B cell (primary cell): ENCODE results near the gene PRDM11. TPM values are rescaled to one million over a fixed set of nuclear protein-coding genes. Genes with fewer than 3 reads are reported as not detected.

Source experiments
- ATAC-seq: fragments of 200-7000 bp; cut with Tn5 transposase; one replicate; pipeline ENCODE4 v1.10.0; 2021; ENCODE audit warnings: low read depth, mild to moderate bottlenecking, moderate number of reproducible peaks, moderate library complexity
- CTCF ChIA-PET: fragments of 350-600 bp; sonication (Branson Sonifier 250); formaldehyde crosslinking; loops from one replicate; lab custom pipeline; 2021; ENCODE audit warnings: antibody characterized with exemption, inconsistent platforms; lab: Charles Lee
- POLR2A ChIA-PET: fragments of 350-600 bp; sonication (Branson Sonifier 250); formaldehyde crosslinking; loops from one replicate; lab custom pipeline; 2021; ENCODE audit warnings: antibody characterized with exemption; lab: Charles Lee
- DNase-seq: peaks from one replicate; pipeline ENCODE4 v3.0.0; 2013
- H2AFZ ChIP-seq: 2 replicates; pipeline ENCODE4 v1.6.1; 2012; ENCODE audit warnings: mild to moderate bottlenecking, low read depth, low read length; ENCODE audit not compliant: insufficient read depth, poor library complexity, severe bottlenecking
- H3K27ac ChIP-seq, 2 donors: 1 replicate in 1 of 2; 2 replicates in 1 of 2; pipeline ENCODE4 v1.5.1; 2012 to 2013; ENCODE audit warnings: low read length in 2 of 2, mild to moderate bottlenecking in 2 of 2, moderate library complexity in 1 of 2
- H3K27me3 ChIP-seq, 4 experiments: fragments of 200-600 bp in 1 of 4; sonication (generic) in 1 of 4; replicated peaks in 1 of 4; 1 replicate in 2 of 4; 2 replicates in 2 of 4; pipeline versions ENCODE4 v1.6.1 to v1.7.0; 2013 to 2016; ENCODE audit warnings: low read length in 3 of 4, mild to moderate bottlenecking in 2 of 4, mixed read lengths in 1 of 4, moderate library complexity in 1 of 4; ENCODE audit not compliant: insufficient read depth in 4 of 4, control insufficient read depth in 3 of 4; ENCODE audit errors: control extremely low read depth in 1 of 4
- H3K36me3 ChIP-seq, 2 experiments: replicated peaks in 1 of 2; 1 replicate in 1 of 2; 2 replicates in 1 of 2; pipeline versions ENCODE4 v1.6.1 to v1.7.1; 2013; ENCODE audit warnings: low read length in 1 of 2; ENCODE audit not compliant: insufficient read depth in 2 of 2, control insufficient read depth in 1 of 2; ENCODE audit errors: control extremely low read depth in 1 of 2, extremely low read depth in 1 of 2
- H3K4me1 ChIP-seq, 2 donors: fragments of 200-600 bp in 1 of 2; sonication (generic) in 1 of 2; 1 replicate in 1 of 2; 2 replicates in 1 of 2; pipeline versions ENCODE4 v1.5.1 to v1.6.1; 2013 to 2017; ENCODE audit warnings: low read length in 2 of 2; ENCODE audit not compliant: control insufficient read depth in 2 of 2, insufficient read depth in 2 of 2
- H3K4me2 ChIP-seq: replicated peaks from 2 replicates; pipeline ENCODE3; 2012; ENCODE audit warnings: mild to moderate bottlenecking, low read depth, low read length; ENCODE audit not compliant: poor library complexity, severe bottlenecking
- H3K4me3 ChIP-seq, 5 experiments: fragments of 200-600 bp in 1 of 5; sonication (generic) in 1 of 5; 1 replicate in 3 of 5; 2 replicates in 2 of 5; pipeline versions ENCODE4 v1.5.1 to v1.7.0; 2011 to 2016; ENCODE audit warnings: low read length in 4 of 5, mild to moderate bottlenecking in 4 of 5, low read depth in 2 of 5, control low read depth in 1 of 5, moderate library complexity in 1 of 5; ENCODE audit not compliant: insufficient read depth in 1 of 5; ENCODE audit errors: control extremely low read depth in 1 of 5, extremely low read depth in 1 of 5
- H3K79me2 ChIP-seq: fragments of 200-600 bp; sonication (generic); one replicate; pipeline ENCODE4 v1.6.0; 2016; ENCODE audit warnings: low read length; ENCODE audit not compliant: control insufficient read depth, insufficient read depth
- H3K9ac ChIP-seq: fragments of 200-600 bp; sonication (generic); 2 replicates; pipeline ENCODE4 v1.6.1; 2017; ENCODE audit warnings: mild to moderate bottlenecking, low read length, moderate library complexity
- H3K9me3 ChIP-seq, 3 donors: one replicate each; pipeline versions ENCODE4 v1.6.1 to v1.7.1; 2013; ENCODE audit warnings: low read length in 2 of 3; ENCODE audit not compliant: control insufficient read depth in 2 of 3, insufficient read depth in 1 of 3; ENCODE audit errors: control extremely low read depth in 1 of 3
- H4K20me1 ChIP-seq: 2 replicates; pipeline ENCODE4 v1.6.0; 2012; ENCODE audit warnings: mild to moderate bottlenecking, low read length; ENCODE audit not compliant: insufficient read depth, control insufficient read depth, poor library complexity, severe bottlenecking
- H3K27ac Mint-ChIP-seq: one replicate; pipeline ENCODE4 v1.8.0; 2021; ENCODE audit warnings: mixed read lengths
- H3K27me3 Mint-ChIP-seq: one replicate; pipeline ENCODE4 v1.8.0; 2021; ENCODE audit warnings: mixed read lengths
- H3K4me1 Mint-ChIP-seq: one replicate; pipeline ENCODE4 v1.8.0; 2021; ENCODE audit warnings: mixed read lengths
- H3K4me3 Mint-ChIP-seq: one replicate; pipeline ENCODE4 v1.8.0; 2021; ENCODE audit warnings: mixed read lengths
- H3K9me3 Mint-ChIP-seq: one replicate; pipeline ENCODE4 v1.8.0; 2022; ENCODE audit warnings: mixed read lengths; ENCODE audit not compliant: insufficient read depth
- CTCF ChIP-seq: fragments of 200-600 bp; IDR thresholded peaks from one replicate; pipeline ENCODE4 v1.8.0; 2022; ENCODE audit warnings: antibody characterized with exemption, mild to moderate bottlenecking
- EZH2 ChIP-seq: IDR thresholded peaks from 2 replicates; pipeline ENCODE4 v1.6.1; 2012; ENCODE audit warnings: borderline replicate concordance, low read depth, mild to moderate bottlenecking, moderate library complexity, low read length; ENCODE audit not compliant: insufficient read depth, poor library complexity, severe bottlenecking
- WGBS: methylation state at CpG from one replicate; pipeline ENCODE4 v1.1.5; 2013; ENCODE audit warnings: missing lambda C conversion rate; ENCODE audit not compliant: insufficient coverage; 5-methylcytosine and 5-hydroxymethylcytosine counted together
- intact Hi-C: fragments of 100-400 bp; cut with micrococcal nuclease; formaldehyde crosslinking; loops from one replicate; pipeline ENCODE4 v1.10.0; 2022
- polyA plus RNA-seq: library from polyadenylated mRNA; depleted of rRNA; stranded (reverse); fragments of >200 nt; gene quantifications from 2 replicates; pipeline ENCODE4 v1.2.3, GENCODE V29; 2012
- total RNA-seq, 2 donors: library from RNA; stranded (reverse); fragments of 120-200 nt in 1 of 2; gene quantifications; 1 replicate in 1 of 2; 2 replicates in 1 of 2; pipeline versions ENCODE4 v1.2.3 to v1.2.4, GENCODE V29; 2013 to 2022

PRDM11 gene
- total and polyA plus RNA-seq, 2 donors (not counting 1 experiment from before 2014, with no cell fraction given), result 9.5 to 26.2 TPM

- no peaks in the 10 kb centered on the region for H3K9me3 Mint-ChIP-seq
- peak overlapping the region; percentile 80 for H3K27ac Mint-ChIP-seq
- 11% methylated on average over 6 of the region's 8 CpGs for WGBS
These were observed 43.4 kb upstream of the PRDM11 start for GRCh38 chr11:45102810-45103621.

More at GRCh38 chr11:45102810-45103621, 43.4 kb upstream of the PRDM11 start:
- Histone ChIP-seq H3K9me3 (no peaks in the 10 kb centered on the region), H3K79me2 (no peaks in the 10 kb centered on the region), H3K4me2 (peak overlapping the region; percentile 65), H3K27me3 (peaks cover 0 to 8% (median 3%) of the 10 kb centered on the region in 4 experiments), H4K20me1 (no peaks in the 10 kb centered on the region), H3K27ac (no peak overlapping the region), H2AFZ (peak overlapping the region; percentile 18), H3K9ac (no peak overlapping the region), H3K36me3 (no peaks in the 10 kb centered on the region), H3K4me1 (peaks cover 13 to 21% of the 10 kb centered on the region in 2 donors), H3K4me3 (peak overlapping the region in 1 of 5 experiments; percentile 18)
- POLR2A ChIA-PET, result interaction anchor here (0.8 to 2.3 kb wide), 7 partner anchors 21 to 494 kb away, joined by 3 to 28 read pairs (median 4); partner anchors contain the start of gene TP53I11
- Mint-ChIP-seq H3K4me1 (peaks cover 17% of the 10 kb centered on the region), H3K27me3 (peaks cover 13% of the 10 kb centered on the region), H3K4me3 (peak overlapping the region; percentile 83)
- CTCF ChIA-PET, result interaction anchor here (0.6 to 30.6 kb wide), 46 partner anchors 8 to 741 kb away, joined by 3 to 1701 read pairs (median 5); partner anchors contain the start of gene TP53I11
- ATAC-seq (peak; percentile 95), DNase-seq (peak; percentile 82)
- TF ChIP-seq CTCF (peak; percentile 98), EZH2 (no peak)
- intact Hi-C loops, result loop anchor here (1.0 to 10.0 kb wide), 4 partner anchors 20 to 818 kb away; no protein-coding TSS in a partner anchor
